Keratinocyte (primary cell): Measurements from ENCODE around the gene FRY. TPM values are rescaled to one million over a fixed set of nuclear protein-coding genes. Genes with fewer than 3 reads are reported as not detected.

ENCODE experiments used
- DNase-seq: peaks from one replicate; pipeline ENCODE4 v3.0.0-alpha.2; 2011; ENCODE audit warnings: low read depth, missing footprints, low spot score
- FAIRE-seq: peaks from 2 replicates; lab custom pipeline; 2011; peaks lifted over from hg19 to GRCh38; lab: Jason Lieb, UNC
- H2AFZ ChIP-seq: 2 replicates; pipeline ENCODE4 v1.6.0; 2012; ENCODE audit warnings: low read length, control low read depth, inconsistent platforms; ENCODE audit not compliant: control insufficient read depth
- H3K27ac ChIP-seq: 2 replicates; pipeline ENCODE4 v1.5.1; 2011; ENCODE audit warnings: low read length; ENCODE audit not compliant: control insufficient read depth, insufficient read depth
- H3K27me3 ChIP-seq: 3 replicates; pipeline ENCODE4 v1.6.0; 2011; ENCODE audit warnings: low read length; ENCODE audit not compliant: control insufficient read depth, insufficient read depth; ENCODE audit errors: extremely low read depth
- H3K36me3 ChIP-seq, 2 experiments: 2 replicates in 1 of 2; 3 replicates in 1 of 2; pipeline ENCODE4 v1.5.1; 2011; ENCODE audit warnings: low read length in 2 of 2, mild to moderate bottlenecking in 1 of 2; ENCODE audit not compliant: control insufficient read depth in 2 of 2, insufficient read depth in 2 of 2; ENCODE audit errors: extremely low read depth in 1 of 2
- H3K4me1 ChIP-seq: 3 replicates; pipeline ENCODE4 v1.5.1; 2011; ENCODE audit warnings: low read length; ENCODE audit not compliant: control insufficient read depth, insufficient read depth; ENCODE audit errors: extremely low read depth
- H3K4me2 ChIP-seq: 3 replicates; pipeline ENCODE4 v1.6.0; 2011; ENCODE audit warnings: low read depth, low read length; ENCODE audit not compliant: control insufficient read depth, insufficient read depth; ENCODE audit errors: extremely low read depth
- H3K4me3 ChIP-seq, 3 experiments: fragments of 200-600 bp in 1 of 3; sonication (generic) in 1 of 3; 2 replicates in 2 of 3; 3 replicates in 1 of 3; pipeline ENCODE4 v1.5.1; 2011 to 2016; ENCODE audit warnings: low read length in 3 of 3, mild to moderate bottlenecking in 3 of 3, control low read depth in 2 of 3, inconsistent platforms in 1 of 3, low read depth in 1 of 3, mixed read lengths in 1 of 3, mixed run types in 1 of 3, moderate library complexity in 1 of 3; ENCODE audit not compliant: control insufficient read depth in 2 of 3, insufficient read depth in 2 of 3; ENCODE audit errors: extremely low read depth in 1 of 3
- H3K79me2 ChIP-seq: 2 replicates; pipeline ENCODE4 v1.6.0; 2012; ENCODE audit warnings: low read length; ENCODE audit not compliant: control insufficient read depth, insufficient read depth
- H3K9ac ChIP-seq: 3 replicates; pipeline ENCODE4 v1.6.0; 2011; ENCODE audit warnings: low read length; ENCODE audit not compliant: control insufficient read depth, insufficient read depth; ENCODE audit errors: extremely low read depth
- H3K9me1 ChIP-seq: 3 replicates; pipeline ENCODE4 v1.6.0; 2011; ENCODE audit warnings: low read length; ENCODE audit not compliant: control insufficient read depth, insufficient read depth; ENCODE audit errors: extremely low read depth
- H3K9me3 ChIP-seq: 2 replicates; pipeline ENCODE4 v1.5.1; 2012; ENCODE audit warnings: low read depth, low read length; ENCODE audit not compliant: control insufficient read depth
- H4K20me1 ChIP-seq: 3 replicates; pipeline ENCODE4 v1.6.0; 2011; ENCODE audit warnings: low read length; ENCODE audit not compliant: control insufficient read depth, insufficient read depth; ENCODE audit errors: extremely low read depth
- EZH2 ChIP-seq: IDR thresholded peaks from one replicate; pipeline ENCODE4 v1.6.1; 2012; ENCODE audit warnings: inconsistent platforms, mild to moderate bottlenecking, low read length, moderate library complexity
- dilution Hi-C: fragments of 300-500 bp; cut with MboI; formaldehyde crosslinking; loops from one replicate; pipeline ENCODE4 v1.7.0; 2020; ENCODE audit warnings: low sequenced_read_pairs; ENCODE audit not compliant: extremely low pct_ligation_motif_present
- polyA plus RNA-seq, 5 experiments: library from polyadenylated mRNA; depleted of rRNA in 3 of 5; stranded (reverse) in 3 of 5; stranded (forward) in 1 of 5; unstranded in 1 of 5; fragments of >200 nt; gene quantifications; 1 replicate in 1 of 5; 2 replicates in 3 of 5; 3 replicates in 1 of 5; pipeline versions ENCODE4 v1.2.1 to v1.2.3, GENCODE V29; 2011 to 2012; ENCODE audit warnings: missing spikeins in 2 of 5, low read depth in 1 of 5, low replicate concordance in 1 of 5
- TF ChIP-seq, protein P1 (sequence below), 3 experiments: IDR thresholded peaks in 1 of 3; conservative IDR thresholded peaks in 1 of 3; optimal IDR thresholded peaks in 1 of 3; 2 replicates in 2 of 3; 3 replicates in 1 of 3; pipeline versions ENCODE3 to v1.5.1; 2011; ENCODE audit warnings: low read length in 3 of 3, mild to moderate bottlenecking in 3 of 3, moderate library complexity in 2 of 3, control low read depth in 1 of 3, inconsistent platforms in 1 of 3; ENCODE audit not compliant: insufficient read depth in 2 of 3; ENCODE audit errors: extremely low read depth in 1 of 3

FRY gene
- polyA plus RNA-seq, 1 donor (not counting 4 experiments of a cell fraction or from before 2014, with no cell fraction given): 0.80 TPM

DNA sequence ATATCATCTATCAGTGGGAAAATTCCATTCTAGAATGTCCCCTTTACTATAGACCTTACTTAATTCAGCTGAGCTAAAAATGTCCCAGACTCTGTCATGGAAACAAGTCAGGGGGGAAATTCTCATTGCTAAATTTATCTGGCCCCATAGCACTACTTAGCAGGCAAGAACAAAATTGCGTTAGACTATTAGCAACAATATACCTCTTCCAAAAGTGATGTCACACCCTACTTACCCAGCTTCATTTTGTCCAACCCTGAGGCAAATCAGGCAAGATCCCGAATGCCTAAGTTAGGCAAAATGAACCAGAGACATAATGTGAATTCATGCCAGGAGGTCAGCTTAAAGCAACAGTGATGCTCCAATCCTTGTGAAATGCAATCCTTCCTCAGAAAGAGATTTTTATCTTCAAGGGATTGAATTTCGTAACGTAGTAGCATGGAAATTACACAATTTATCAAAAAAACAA lies 93.7 kb downstream of the FRY start:
- Histone ChIP-seq H3K9ac (no peak overlapping the region), H3K36me3 (no peaks in the 10 kb centered on the region), H3K9me3 (no peaks in the 10 kb centered on the region), H3K4me2 (no peak overlapping the region), H4K20me1 (no peaks in the 10 kb centered on the region), H3K4me3 (no peak overlapping the region), H3K4me1 (no peaks in the 10 kb centered on the region), H3K27me3 (no peaks in the 10 kb centered on the region), H3K27ac (no peak overlapping the region), H3K9me1 (no peaks in the 10 kb centered on the region), H2AFZ (no peak overlapping the region), H3K79me2 (no peaks in the 10 kb centered on the region)
- no peak for FAIRE-seq
- dilution Hi-C loops: no loop called here
- DNase-seq: no peak
- no peak for TF ChIP-seq EZH2
- TF ChIP-seq, protein P1, sequence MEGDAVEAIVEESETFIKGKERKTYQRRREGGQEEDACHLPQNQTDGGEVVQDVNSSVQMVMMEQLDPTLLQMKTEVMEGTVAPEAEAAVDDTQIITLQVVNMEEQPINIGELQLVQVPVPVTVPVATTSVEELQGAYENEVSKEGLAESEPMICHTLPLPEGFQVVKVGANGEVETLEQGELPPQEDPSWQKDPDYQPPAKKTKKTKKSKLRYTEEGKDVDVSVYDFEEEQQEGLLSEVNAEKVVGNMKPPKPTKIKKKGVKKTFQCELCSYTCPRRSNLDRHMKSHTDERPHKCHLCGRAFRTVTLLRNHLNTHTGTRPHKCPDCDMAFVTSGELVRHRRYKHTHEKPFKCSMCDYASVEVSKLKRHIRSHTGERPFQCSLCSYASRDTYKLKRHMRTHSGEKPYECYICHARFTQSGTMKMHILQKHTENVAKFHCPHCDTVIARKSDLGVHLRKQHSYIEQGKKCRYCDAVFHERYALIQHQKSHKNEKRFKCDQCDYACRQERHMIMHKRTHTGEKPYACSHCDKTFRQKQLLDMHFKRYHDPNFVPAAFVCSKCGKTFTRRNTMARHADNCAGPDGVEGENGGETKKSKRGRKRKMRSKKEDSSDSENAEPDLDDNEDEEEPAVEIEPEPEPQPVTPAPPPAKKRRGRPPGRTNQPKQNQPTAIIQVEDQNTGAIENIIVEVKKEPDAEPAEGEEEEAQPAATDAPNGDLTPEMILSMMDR (optimal IDR thresholded peaks at IDR 0.05 in 1 of 3, IDR thresholded peaks at IDR 0.05 in 1 of 3, conservative IDR thresholded peaks at IDR 0.05 in 1 of 3; ENCODE audit: extremely low read depth in 1 of 3, insufficient read depth in 2 of 3, low read length in 3 of 3): no peak

- TF ChIP-seq, protein P1 (optimal IDR thresholded peaks at IDR 0.05 in 1 of 3, IDR thresholded peaks at IDR 0.05 in 1 of 3, conservative IDR thresholded peaks at IDR 0.05 in 1 of 3; ENCODE audit: extremely low read depth in 1 of 3, insufficient read depth in 2 of 3, low read length in 3 of 3): no peak
- TF ChIP-seq EZH2: no peak
- H2AFZ ChIP-seq: no peak overlapping the region
- no peaks in the 10 kb centered on the region for H3K9me1 ChIP-seq
- DNase-seq: no peak
- no peak for FAIRE-seq
- no peaks in the 10 kb centered on the region for H3K9me3 ChIP-seq
- dilution Hi-C loops: no loop called here
- no peak overlapping the region for H3K27ac ChIP-seq
- H3K4me2 ChIP-seq: no peak overlapping the region
- no peak overlapping the region for H3K9ac ChIP-seq
- H3K4me3 ChIP-seq: no peak overlapping the region
- H4K20me1 ChIP-seq: no peaks in the 10 kb centered on the region
- no peaks in the 10 kb centered on the region for H3K27me3 ChIP-seq
- H3K36me3 ChIP-seq: no peaks in the 10 kb centered on the region
- no peaks in the 10 kb centered on the region for H3K4me1 ChIP-seq
- no peaks in the 10 kb centered on the region for H3K79me2 ChIP-seq
Measured at GRCh38 chr13:32125751-32126150, 94.2 kb downstream of the FRY start.
